Measurements from ENCODE around the gene ASPDH.

Gene ASPDH

DNA sequence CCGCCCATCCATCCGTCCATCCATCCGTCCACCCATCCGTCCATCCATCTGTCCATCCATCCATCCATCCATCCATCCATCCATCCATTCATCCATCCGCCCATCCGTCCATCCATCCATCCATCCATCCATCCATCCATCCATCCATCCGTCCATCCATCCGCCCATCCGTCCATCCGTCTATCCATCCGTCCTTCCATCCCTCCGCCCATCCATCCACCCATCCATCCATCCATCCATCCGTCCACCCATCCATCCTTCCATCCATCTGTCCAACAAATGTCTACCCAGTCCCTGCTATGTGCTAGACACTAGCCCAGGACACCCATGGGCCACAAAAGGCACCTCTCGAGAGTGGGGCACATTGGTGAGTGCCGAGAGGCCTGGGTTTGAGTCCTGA, 38.8 kb upstream of the ASPDH start:
- H3K9ac ChIP-seq (ENCODE audit: low read length) = no peak overlapping the region
- no peaks in the 10 kb centered on the region for H3K4me1 ChIP-seq (ENCODE audit: control insufficient read depth, insufficient read depth, low read length)
- H3K27me3 ChIP-seq (ENCODE audit: control insufficient read depth, insufficient read depth, low read length) = peaks cover 7% of the 10 kb centered on the region
- no peak overlapping the region for H3K27ac ChIP-seq (ENCODE audit: low read depth, low read length)
- H3K36me3 ChIP-seq (ENCODE audit: control insufficient read depth, insufficient read depth, low read length) = no peaks in the 10 kb centered on the region
- no peak overlapping the region for H3K4me3 ChIP-seq (ENCODE audit: low read length)

DNA sequence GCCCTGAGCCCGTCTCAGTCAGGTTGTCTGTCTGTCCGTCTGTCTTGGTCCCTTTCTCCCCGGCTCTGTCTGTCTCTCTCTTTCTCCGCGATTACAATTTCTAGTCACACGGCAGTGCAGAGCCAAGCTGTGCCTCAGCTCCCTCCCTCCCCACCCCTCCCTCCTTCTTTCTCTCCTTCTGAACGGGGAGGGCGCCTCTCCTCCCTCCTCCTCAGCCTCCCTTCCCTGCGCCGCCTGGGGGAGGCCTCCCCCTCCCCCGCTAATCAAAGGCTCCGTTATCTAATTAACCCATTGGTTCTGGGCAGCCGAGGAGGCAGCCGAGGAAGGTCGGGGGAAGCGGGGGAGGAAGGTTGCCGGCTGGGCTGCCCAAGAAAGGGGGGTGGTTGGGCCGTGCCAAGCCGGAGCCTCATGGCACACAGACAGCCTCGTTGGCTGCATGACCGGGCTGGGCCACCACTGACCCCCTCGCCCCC, 38.0 kb upstream of the ASPDH start:
- Histone ChIP-seq H3K27me3 (ENCODE audit: control insufficient read depth, insufficient read depth, low read length) (peaks cover 7% of the 10 kb centered on the region), H3K4me1 (ENCODE audit: control insufficient read depth, insufficient read depth, low read length) (no peaks in the 10 kb centered on the region), H3K27ac (ENCODE audit: low read depth, low read length) (no peak overlapping the region), H3K4me3 (ENCODE audit: low read length) (no peak overlapping the region), H3K36me3 (ENCODE audit: control insufficient read depth, insufficient read depth, low read length) (no peaks in the 10 kb centered on the region), H3K9ac (ENCODE audit: low read length) (no peak overlapping the region)

DNA sequence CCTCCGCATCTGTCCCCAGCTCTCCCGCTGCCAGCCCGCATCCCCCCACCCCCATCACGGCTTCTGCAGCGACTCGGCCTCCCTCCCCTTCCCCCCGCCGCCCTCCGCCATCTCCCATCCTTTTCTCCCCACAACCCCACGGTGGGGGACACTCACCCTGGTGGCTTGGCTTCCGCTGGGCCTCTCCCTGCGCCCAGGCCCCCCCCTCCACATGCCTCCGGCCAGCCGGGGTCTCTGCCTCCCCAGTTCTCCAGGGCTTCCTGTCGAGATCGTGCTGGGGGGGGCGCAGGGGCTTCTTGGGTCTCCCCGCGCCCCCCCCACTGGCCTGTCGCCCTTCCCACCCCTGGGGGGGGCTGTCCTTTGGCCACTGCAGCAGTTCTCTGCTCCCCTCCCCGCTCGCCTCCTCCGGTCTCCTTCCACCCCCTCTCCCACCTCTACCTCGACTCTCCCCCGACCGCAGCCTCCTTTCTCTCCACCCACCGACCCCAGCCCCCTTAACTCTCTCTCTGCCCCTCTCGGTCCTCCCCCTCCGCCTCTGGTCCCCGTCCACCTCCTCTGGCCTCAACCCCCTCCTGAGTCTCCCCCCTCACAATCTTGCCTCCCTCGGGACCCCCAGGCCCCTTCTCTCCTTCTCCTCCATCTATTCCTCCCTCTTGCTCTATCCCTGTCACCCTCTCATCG, 37.5 kb upstream of the ASPDH start:
- Histone ChIP-seq H3K27ac (ENCODE audit: low read depth, low read length) (no peak overlapping the region), H3K27me3 (ENCODE audit: control insufficient read depth, insufficient read depth, low read length) (peaks cover 4% of the 10 kb centered on the region), H3K9ac (ENCODE audit: low read length) (no peak overlapping the region)

DNA sequence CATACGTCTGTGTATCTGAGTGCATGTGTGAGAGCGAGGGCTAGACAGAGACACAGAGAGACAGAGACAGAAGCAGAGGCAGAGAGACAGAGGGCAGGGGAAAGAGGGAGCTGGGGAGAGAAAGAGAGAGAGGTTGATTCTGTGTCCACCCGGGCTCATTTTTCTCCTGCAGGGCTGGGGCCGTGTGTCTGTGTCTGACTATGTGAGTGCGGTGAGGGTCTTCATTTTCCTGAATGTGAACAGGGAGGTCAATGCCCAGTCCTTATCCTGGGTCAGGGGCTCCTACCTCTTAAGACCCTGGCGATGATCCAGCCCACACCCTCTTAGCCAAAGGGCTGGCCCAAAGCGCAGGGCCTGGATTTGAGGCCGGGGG, 36.9 kb upstream of the ASPDH start:
- no peak overlapping the region for H3K4me3 ChIP-seq (ENCODE audit: low read length)
- no peak overlapping the region for H3K27ac ChIP-seq (ENCODE audit: low read depth, low read length)
- H3K9ac ChIP-seq (ENCODE audit: low read length) = no peak overlapping the region
- H3K27me3 ChIP-seq (ENCODE audit: control insufficient read depth, insufficient read depth, low read length) = peaks cover 4% of the 10 kb centered on the region
- H3K36me3 ChIP-seq (ENCODE audit: control insufficient read depth, insufficient read depth, low read length) = no peaks in the 10 kb centered on the region
- H3K4me1 ChIP-seq (ENCODE audit: control insufficient read depth, insufficient read depth, low read length) = no peaks in the 10 kb centered on the region

More for the DNA sequence above, 37.5 kb upstream of the ASPDH start:
- Histone ChIP-seq H3K4me3 (ENCODE audit: low read length) (no peak overlapping the region), H3K4me1 (ENCODE audit: control insufficient read depth, insufficient read depth, low read length) (no peaks in the 10 kb centered on the region), H3K36me3 (ENCODE audit: control insufficient read depth, insufficient read depth, low read length) (no peaks in the 10 kb centered on the region)

DNA sequence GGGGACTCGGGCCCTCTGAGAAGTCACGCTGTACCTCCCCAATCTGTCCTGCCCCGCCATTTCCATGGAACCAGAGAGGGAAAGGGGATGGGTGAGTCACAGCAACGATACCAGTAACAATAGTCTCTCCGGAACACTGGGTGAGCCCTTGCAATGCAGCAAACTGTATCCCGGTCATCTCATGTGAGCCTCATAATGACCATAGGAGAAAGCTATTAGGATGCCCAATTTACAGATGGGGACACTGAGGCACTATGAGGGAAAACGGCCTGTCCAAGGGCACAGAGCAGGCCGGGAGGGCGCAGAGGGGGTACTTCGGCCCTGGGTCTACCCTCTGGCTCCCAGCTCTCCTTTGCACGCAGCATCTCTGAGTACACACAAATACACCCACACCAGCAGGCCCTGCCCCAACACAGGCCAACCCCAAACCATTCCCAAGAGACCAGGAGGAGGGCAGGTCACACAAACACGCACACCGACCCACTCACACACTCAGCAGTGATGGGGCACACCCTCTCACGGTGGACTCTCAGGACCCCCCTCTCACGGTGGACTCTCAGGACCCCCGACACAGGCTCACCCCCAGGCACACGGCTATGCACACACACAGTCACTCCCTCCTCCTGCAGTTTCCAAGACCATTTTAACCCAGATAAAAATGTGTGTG, 36.3 kb upstream of the ASPDH start:
- Histone ChIP-seq H3K4me3 (ENCODE audit: low read length) (no peak overlapping the region), H3K4me1 (ENCODE audit: control insufficient read depth, insufficient read depth, low read length) (no peaks in the 10 kb centered on the region), H3K9ac (ENCODE audit: low read length) (no peak overlapping the region), H3K27ac (ENCODE audit: low read depth, low read length) (no peak overlapping the region), H3K27me3 (ENCODE audit: control insufficient read depth, insufficient read depth, low read length) (peaks cover 4% of the 10 kb centered on the region), H3K36me3 (ENCODE audit: control insufficient read depth, insufficient read depth, low read length) (no peaks in the 10 kb centered on the region)

DNA sequence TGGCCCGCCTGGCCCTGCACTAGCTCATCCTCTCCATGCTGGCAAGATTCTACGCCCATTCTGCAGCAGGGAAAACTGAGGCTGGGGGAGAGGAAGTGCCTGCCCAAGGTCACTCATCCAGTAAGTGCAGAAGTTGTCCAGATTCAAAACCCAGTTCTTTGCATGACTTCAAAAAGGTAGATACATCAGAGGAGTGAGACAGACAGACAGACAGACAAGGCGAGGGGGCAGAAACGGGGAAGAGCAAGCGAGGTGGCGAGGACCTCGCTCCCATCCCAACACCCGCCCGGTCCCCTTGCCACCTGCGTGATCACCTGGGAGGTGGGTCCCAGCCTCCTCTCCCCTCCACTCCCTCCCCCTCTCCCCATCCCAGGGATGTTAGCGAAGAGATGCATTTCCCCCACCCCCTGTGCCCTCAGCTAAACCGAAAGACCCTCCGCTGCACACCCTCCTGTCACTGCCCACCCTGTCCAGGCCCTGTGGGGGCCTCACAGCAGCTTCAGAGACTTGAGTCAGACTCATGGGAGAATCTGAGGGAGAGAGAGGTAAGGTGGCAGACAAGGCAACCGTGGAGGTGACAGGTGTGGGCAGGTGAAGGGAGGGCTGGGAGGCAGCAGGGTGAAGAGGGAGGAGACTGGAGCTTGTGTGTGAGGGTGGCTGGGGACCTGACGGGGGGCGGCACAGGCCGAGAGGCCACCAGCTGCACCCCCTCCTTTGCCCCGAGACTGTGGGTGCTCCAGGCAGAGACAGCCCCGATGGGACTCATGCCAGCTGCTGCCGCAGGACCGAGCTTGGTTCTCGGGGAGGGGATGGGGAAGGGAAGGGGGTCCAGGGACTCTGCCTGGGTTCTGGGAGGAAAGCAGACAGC, 35.6 kb upstream of the ASPDH start:
- Histone ChIP-seq H3K36me3 (ENCODE audit: control insufficient read depth, insufficient read depth, low read length) (no peaks in the 10 kb centered on the region), H3K4me1 (ENCODE audit: control insufficient read depth, insufficient read depth, low read length) (no peaks in the 10 kb centered on the region), H3K27ac (ENCODE audit: low read depth, low read length) (no peak overlapping the region), H3K9ac (ENCODE audit: low read length) (no peak overlapping the region), H3K27me3 (ENCODE audit: control insufficient read depth, insufficient read depth, low read length) (peaks cover 4% of the 10 kb centered on the region), H3K4me3 (ENCODE audit: low read length) (no peak overlapping the region)

DNA sequence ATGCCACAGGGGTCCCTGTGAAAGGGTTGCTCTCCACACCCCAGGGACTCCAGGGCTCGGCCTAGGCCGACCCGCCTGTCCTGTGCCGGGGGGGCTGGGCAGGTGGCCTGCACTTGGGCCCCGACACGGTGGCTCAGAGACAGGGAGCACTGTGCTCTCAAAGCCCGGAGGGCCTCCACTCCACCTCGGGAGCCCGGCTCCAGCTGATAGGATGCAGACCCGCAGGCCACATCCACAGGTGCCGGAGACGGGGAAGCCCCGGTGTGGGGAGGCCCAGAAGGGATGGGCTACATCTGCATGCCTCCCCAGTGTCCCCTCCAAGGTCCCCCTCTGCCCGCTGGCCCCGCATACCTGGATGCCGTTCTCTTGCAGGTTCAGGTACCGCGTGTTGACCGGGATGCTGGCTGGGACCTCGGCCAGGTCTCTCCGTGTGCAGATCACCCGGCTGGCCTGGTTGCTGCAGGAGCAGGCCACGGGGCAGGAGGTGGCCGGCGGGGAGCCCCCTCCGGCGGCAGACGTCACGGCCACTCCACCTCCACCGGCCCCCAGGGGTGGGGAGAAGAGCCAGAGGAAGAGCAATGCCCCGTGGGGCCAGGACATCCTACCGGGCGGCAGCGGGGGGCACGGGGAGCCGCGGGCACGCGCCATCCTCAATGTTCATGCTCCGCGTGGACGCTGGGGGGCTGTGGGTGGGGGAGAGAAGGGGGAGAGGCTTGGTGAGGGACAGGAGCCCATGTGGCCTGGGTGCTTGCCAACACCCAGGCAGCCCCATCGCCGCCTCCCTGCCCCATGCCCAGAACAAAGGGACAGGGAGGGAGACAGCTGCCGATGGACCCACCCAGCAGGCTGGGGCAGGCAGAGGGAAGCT, 34.7 kb upstream of the ASPDH start:
- H3K36me3 ChIP-seq (ENCODE audit: control insufficient read depth, insufficient read depth, low read length) = no peaks in the 10 kb centered on the region
- H3K9ac ChIP-seq (ENCODE audit: low read length) = no peak overlapping the region
- peaks cover 4% of the 10 kb centered on the region for H3K27me3 ChIP-seq (ENCODE audit: control insufficient read depth, insufficient read depth, low read length)
- no peak overlapping the region for H3K27ac ChIP-seq (ENCODE audit: low read depth, low read length)
- no peak overlapping the region for H3K4me3 ChIP-seq (ENCODE audit: low read length)
- H3K4me1 ChIP-seq (ENCODE audit: control insufficient read depth, insufficient read depth, low read length) = no peaks in the 10 kb centered on the region

DNA sequence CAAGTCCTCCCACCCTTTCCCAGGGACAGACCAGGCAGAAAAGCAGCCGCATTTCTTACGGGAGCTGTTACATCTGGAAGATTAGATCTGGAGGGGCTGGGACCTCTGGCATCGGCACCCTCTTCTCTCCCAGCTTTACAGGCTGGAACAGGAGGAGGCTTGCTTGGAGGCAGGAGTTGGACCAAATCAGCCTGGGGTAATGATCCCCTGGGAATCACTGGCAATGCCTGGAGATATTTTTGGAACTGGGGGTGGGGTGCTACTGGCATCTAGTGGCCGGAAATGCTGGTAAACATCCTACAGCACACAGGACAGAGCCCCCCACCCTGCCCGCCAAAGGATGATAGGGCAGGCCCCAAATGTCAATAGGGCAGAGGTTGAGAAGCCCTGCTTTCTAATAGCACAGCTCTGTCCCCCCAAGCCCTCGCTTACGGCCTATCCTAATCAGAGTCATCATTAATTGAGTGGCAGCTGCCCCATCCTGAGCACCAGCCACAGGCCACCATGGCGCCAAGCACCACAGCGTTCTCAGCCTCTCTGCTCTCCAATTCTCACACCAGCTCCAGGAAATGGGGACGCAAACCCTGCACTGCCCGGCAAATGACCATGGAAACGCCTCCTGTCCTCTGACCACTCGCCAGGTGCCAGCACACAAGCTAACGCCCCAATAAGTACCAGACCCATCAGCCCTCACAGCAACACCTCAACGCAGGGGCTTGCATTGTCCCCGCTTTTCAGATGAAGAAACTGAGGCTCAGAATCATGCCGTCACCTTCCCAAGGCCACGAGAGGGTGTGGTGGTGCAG, 33.9 kb upstream of the ASPDH start:
- H3K27me3 ChIP-seq (ENCODE audit: control insufficient read depth, insufficient read depth, low read length) = peaks cover 4% of the 10 kb centered on the region
- no peaks in the 10 kb centered on the region for H3K36me3 ChIP-seq (ENCODE audit: control insufficient read depth, insufficient read depth, low read length)
- H3K4me3 ChIP-seq (ENCODE audit: low read length) = no peak overlapping the region
- H3K27ac ChIP-seq (ENCODE audit: low read depth, low read length) = no peak overlapping the region
- H3K9ac ChIP-seq (ENCODE audit: low read length) = no peak overlapping the region
- H3K4me1 ChIP-seq (ENCODE audit: control insufficient read depth, insufficient read depth, low read length) = no peaks in the 10 kb centered on the region

DNA sequence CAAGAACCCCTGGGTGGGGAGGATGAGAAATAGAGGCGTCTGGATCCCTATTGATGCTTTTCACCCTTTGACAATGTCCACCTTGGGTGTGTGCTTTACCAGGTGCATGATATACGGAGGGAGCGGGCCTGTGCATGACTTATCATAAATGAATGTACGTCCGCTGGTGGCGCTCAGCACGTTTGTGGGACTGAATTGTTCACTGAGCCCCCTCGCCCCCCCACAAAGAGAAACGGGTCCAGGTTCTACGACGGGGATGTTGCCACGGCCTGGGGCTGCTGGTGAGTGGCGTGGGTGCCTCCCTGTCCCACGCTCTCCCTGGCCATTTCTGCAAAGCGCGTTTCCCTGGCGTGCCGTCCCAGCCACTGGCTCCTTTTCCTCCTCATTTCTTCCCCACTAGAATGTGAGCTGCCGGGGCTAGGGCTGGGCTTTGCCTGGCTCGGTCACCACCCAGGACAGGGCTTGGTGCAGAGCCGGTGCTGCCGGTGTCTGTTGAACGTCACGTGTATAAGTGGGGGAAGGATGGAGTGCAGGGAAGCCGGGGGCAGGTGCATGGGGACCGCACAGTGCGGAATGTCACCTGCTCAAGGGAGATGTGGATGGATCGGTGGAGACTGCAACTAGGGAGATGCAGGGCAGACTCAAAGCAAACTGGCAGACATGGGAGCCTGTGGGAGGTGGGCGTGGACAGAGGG, 33.0 kb upstream of the ASPDH start:
- Histone ChIP-seq H3K9ac (ENCODE audit: low read length) (no peak overlapping the region), H3K4me3 (ENCODE audit: low read length) (no peak overlapping the region), H3K4me1 (ENCODE audit: control insufficient read depth, insufficient read depth, low read length) (no peaks in the 10 kb centered on the region), H3K36me3 (ENCODE audit: control insufficient read depth, insufficient read depth, low read length) (no peaks in the 10 kb centered on the region), H3K27ac (ENCODE audit: low read depth, low read length) (no peak overlapping the region), H3K27me3 (ENCODE audit: control insufficient read depth, insufficient read depth, low read length) (peaks cover 4% of the 10 kb centered on the region)

DNA sequence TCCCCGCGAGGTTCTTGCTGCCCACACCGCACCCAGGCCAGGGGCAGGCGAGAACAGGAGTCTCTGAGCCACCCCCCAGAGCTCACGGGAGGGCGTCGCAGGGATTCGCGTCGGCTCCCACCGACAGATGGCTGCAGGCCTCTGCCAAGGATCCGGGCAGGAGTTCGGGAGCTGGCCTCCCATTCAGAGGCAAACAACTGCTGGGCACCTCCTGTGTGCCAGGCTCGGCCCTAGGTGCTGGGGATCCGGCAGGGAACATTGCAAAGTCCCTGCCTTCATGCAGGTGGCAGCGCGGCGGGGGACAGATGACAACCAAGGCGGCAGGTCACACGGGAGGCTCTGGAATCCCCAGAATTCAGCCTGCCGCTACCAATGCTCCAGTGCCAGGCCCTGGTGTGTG, 29.2 kb upstream of the ASPDH start:
- H3K4me3 ChIP-seq (ENCODE audit: low read length) = no peak overlapping the region
- H3K36me3 ChIP-seq (ENCODE audit: control insufficient read depth, insufficient read depth, low read length) = no peaks in the 10 kb centered on the region
- H3K9ac ChIP-seq (ENCODE audit: low read length) = no peak overlapping the region
- H3K27ac ChIP-seq (ENCODE audit: low read depth, low read length) = no peak overlapping the region
- no peaks in the 10 kb centered on the region for H3K27me3 ChIP-seq (ENCODE audit: control insufficient read depth, insufficient read depth, low read length)
- H3K4me1 ChIP-seq (ENCODE audit: control insufficient read depth, insufficient read depth, low read length) = no peaks in the 10 kb centered on the region

DNA sequence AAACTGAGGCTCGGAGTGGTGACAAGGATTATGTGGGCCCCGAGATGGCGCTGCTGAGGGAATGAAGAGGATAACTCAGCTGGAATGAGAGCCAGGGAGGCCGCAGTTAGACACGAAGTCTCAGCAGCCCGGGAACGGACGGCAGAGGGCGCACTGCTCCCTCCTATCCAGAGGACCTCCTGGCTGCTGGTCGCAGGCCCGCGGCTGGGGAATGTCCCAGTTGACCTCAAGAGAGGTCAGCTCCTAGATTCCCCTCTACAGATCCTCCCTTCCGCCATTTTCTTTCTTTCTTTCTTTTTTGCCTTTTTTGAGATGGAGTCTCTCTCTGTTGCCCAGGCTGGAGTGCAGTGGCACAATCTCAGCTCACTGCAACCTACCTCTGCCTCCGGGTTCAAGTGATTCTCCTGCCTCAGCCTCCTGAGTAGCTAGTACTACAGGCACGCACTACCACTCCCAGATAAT, 24.1 kb upstream of the ASPDH start:
- H3K36me3 ChIP-seq (ENCODE audit: control insufficient read depth, insufficient read depth, low read length) = no peaks in the 10 kb centered on the region
- H3K4me3 ChIP-seq (ENCODE audit: low read length) = no peak overlapping the region
- H3K9ac ChIP-seq (ENCODE audit: low read length) = no peak overlapping the region
- no peaks in the 10 kb centered on the region for H3K27me3 ChIP-seq (ENCODE audit: control insufficient read depth, insufficient read depth, low read length)
- H3K4me1 ChIP-seq (ENCODE audit: control insufficient read depth, insufficient read depth, low read length) = no peaks in the 10 kb centered on the region
- H3K27ac ChIP-seq (ENCODE audit: low read depth, low read length) = no peak overlapping the region

All from rectal smooth muscle tissue (tissue), 1 donor.